Ishikawa (cell line): ENCODE results near the gene ZNF862.

Experiments
- CEBPB ChIP-seq: IDR thresholded peaks from 2 replicates; pipeline ENCODE4 v1.6.1; 2012
- CREB1 ChIP-seq: IDR thresholded peaks from 2 replicates; pipeline ENCODE4 v1.6.1; 2012; ENCODE audit warnings: low read depth
- EGR1 ChIP-seq: IDR thresholded peaks from 2 replicates; pipeline ENCODE4 v1.6.1; 2012
- EP300 ChIP-seq: IDR thresholded peaks from 2 replicates; pipeline ENCODE4 v1.6.1; 2012; ENCODE audit warnings: borderline replicate concordance
- MAX ChIP-seq: IDR thresholded peaks from 2 replicates; pipeline ENCODE4 v1.6.1; 2012
- NFIC ChIP-seq: IDR thresholded peaks from 2 replicates; pipeline ENCODE4 v1.6.1; 2012
- RAD21 ChIP-seq: IDR thresholded peaks from 2 replicates; pipeline ENCODE4 v1.6.1; 2012; ENCODE audit warnings: low read depth
- REST ChIP-seq: IDR thresholded peaks from 2 replicates; pipeline ENCODE4 v1.6.1; 2012; ENCODE audit warnings: low read depth, mild to moderate bottlenecking
- TAF1 ChIP-seq: IDR thresholded peaks from 2 replicates; pipeline ENCODE4 v1.6.1; 2012; ENCODE audit warnings: low read depth, mild to moderate bottlenecking
- TEAD4 ChIP-seq: IDR thresholded peaks from 2 replicates; pipeline ENCODE4 v1.6.1; 2012
- YY1 ChIP-seq: IDR thresholded peaks from 2 replicates; pipeline ENCODE4 v1.6.1; 2012; ENCODE audit warnings: low read depth
- ZBTB7A ChIP-seq: IDR thresholded peaks from 2 replicates; pipeline ENCODE4 v1.6.1; 2012; ENCODE audit warnings: low read depth

GRCh38 chr7:149809215-149809614 is 29.0 kb upstream of the ZNF862 start:
- TF ChIP-seq TAF1 (no peak), ZBTB7A (no peak), EP300 (no peak), EGR1 (no peak), REST (no peak), NFIC (no peak), CEBPB (no peak), MAX (no peak), TEAD4 (no peak), YY1 (no peak), RAD21 (no peak), CREB1 (no peak)
